Keratinocyte (primary cell): ENCODE data around the gene AADACL2. TPM values are rescaled to one million over a fixed set of nuclear protein-coding genes. Genes with fewer than 3 reads are reported as not detected.
"Not testable (repeated sequence)": the region's sequence is repeated elsewhere in the genome, so short reads cannot be mapped to it uniquely, and the experiment has no call there.

Experiments used
- DNase-seq: peaks from one replicate; pipeline ENCODE4 v3.0.0-alpha.2; 2011; ENCODE audit warnings: low read depth, missing footprints, low spot score
- FAIRE-seq: peaks from 2 replicates; lab custom pipeline; 2011; peaks lifted over from hg19 to GRCh38; lab: Jason Lieb, UNC
- H2AFZ ChIP-seq: 2 replicates; pipeline ENCODE4 v1.6.0; 2012; ENCODE audit warnings: low read length, control low read depth, inconsistent platforms; ENCODE audit not compliant: control insufficient read depth
- H3K27ac ChIP-seq: 2 replicates; pipeline ENCODE4 v1.5.1; 2011; ENCODE audit warnings: low read length; ENCODE audit not compliant: control insufficient read depth, insufficient read depth
- H3K27me3 ChIP-seq: 3 replicates; pipeline ENCODE4 v1.6.0; 2011; ENCODE audit warnings: low read length; ENCODE audit not compliant: control insufficient read depth, insufficient read depth; ENCODE audit errors: extremely low read depth
- H3K36me3 ChIP-seq, 2 experiments: 2 replicates in 1 of 2; 3 replicates in 1 of 2; pipeline ENCODE4 v1.5.1; 2011; ENCODE audit warnings: low read length in 2 of 2, mild to moderate bottlenecking in 1 of 2; ENCODE audit not compliant: control insufficient read depth in 2 of 2, insufficient read depth in 2 of 2; ENCODE audit errors: extremely low read depth in 1 of 2
- H3K4me1 ChIP-seq: 3 replicates; pipeline ENCODE4 v1.5.1; 2011; ENCODE audit warnings: low read length; ENCODE audit not compliant: control insufficient read depth, insufficient read depth; ENCODE audit errors: extremely low read depth
- H3K4me2 ChIP-seq: 3 replicates; pipeline ENCODE4 v1.6.0; 2011; ENCODE audit warnings: low read depth, low read length; ENCODE audit not compliant: control insufficient read depth, insufficient read depth; ENCODE audit errors: extremely low read depth
- H3K4me3 ChIP-seq, 3 experiments: fragments of 200-600 bp in 1 of 3; sonication (generic) in 1 of 3; 2 replicates in 2 of 3; 3 replicates in 1 of 3; pipeline ENCODE4 v1.5.1; 2011 to 2016; ENCODE audit warnings: low read length in 3 of 3, mild to moderate bottlenecking in 3 of 3, control low read depth in 2 of 3, inconsistent platforms in 1 of 3, low read depth in 1 of 3, mixed read lengths in 1 of 3, mixed run types in 1 of 3, moderate library complexity in 1 of 3; ENCODE audit not compliant: control insufficient read depth in 2 of 3, insufficient read depth in 2 of 3; ENCODE audit errors: extremely low read depth in 1 of 3
- H3K79me2 ChIP-seq: 2 replicates; pipeline ENCODE4 v1.6.0; 2012; ENCODE audit warnings: low read length; ENCODE audit not compliant: control insufficient read depth, insufficient read depth
- H3K9ac ChIP-seq: 3 replicates; pipeline ENCODE4 v1.6.0; 2011; ENCODE audit warnings: low read length; ENCODE audit not compliant: control insufficient read depth, insufficient read depth; ENCODE audit errors: extremely low read depth
- H3K9me1 ChIP-seq: 3 replicates; pipeline ENCODE4 v1.6.0; 2011; ENCODE audit warnings: low read length; ENCODE audit not compliant: control insufficient read depth, insufficient read depth; ENCODE audit errors: extremely low read depth
- H3K9me3 ChIP-seq: 2 replicates; pipeline ENCODE4 v1.5.1; 2012; ENCODE audit warnings: low read depth, low read length; ENCODE audit not compliant: control insufficient read depth
- H4K20me1 ChIP-seq: 3 replicates; pipeline ENCODE4 v1.6.0; 2011; ENCODE audit warnings: low read length; ENCODE audit not compliant: control insufficient read depth, insufficient read depth; ENCODE audit errors: extremely low read depth
- EZH2 ChIP-seq: IDR thresholded peaks from one replicate; pipeline ENCODE4 v1.6.1; 2012; ENCODE audit warnings: inconsistent platforms, mild to moderate bottlenecking, low read length, moderate library complexity
- dilution Hi-C: fragments of 300-500 bp; cut with MboI; formaldehyde crosslinking; loops from one replicate; pipeline ENCODE4 v1.7.0; 2020; ENCODE audit warnings: low sequenced_read_pairs; ENCODE audit not compliant: extremely low pct_ligation_motif_present
- polyA plus RNA-seq, 5 experiments: library from polyadenylated mRNA; depleted of rRNA in 3 of 5; stranded (reverse) in 3 of 5; stranded (forward) in 1 of 5; unstranded in 1 of 5; fragments of >200 nt; gene quantifications; 1 replicate in 1 of 5; 2 replicates in 3 of 5; 3 replicates in 1 of 5; pipeline versions ENCODE4 v1.2.1 to v1.2.3, GENCODE V29; 2011 to 2012; ENCODE audit warnings: missing spikeins in 2 of 5, low read depth in 1 of 5, low replicate concordance in 1 of 5
- TF ChIP-seq, protein P1 (sequence below), 3 experiments: IDR thresholded peaks in 1 of 3; conservative IDR thresholded peaks in 1 of 3; optimal IDR thresholded peaks in 1 of 3; 2 replicates in 2 of 3; 3 replicates in 1 of 3; pipeline versions ENCODE3 to v1.5.1; 2011; ENCODE audit warnings: low read length in 3 of 3, mild to moderate bottlenecking in 3 of 3, moderate library complexity in 2 of 3, control low read depth in 1 of 3, inconsistent platforms in 1 of 3; ENCODE audit not compliant: insufficient read depth in 2 of 3; ENCODE audit errors: extremely low read depth in 1 of 3

The AADACL2 gene
- polyA plus RNA-seq, 1 donor (not counting 4 experiments of a cell fraction or from before 2014, with no cell fraction given): 0.38 TPM

DNA sequence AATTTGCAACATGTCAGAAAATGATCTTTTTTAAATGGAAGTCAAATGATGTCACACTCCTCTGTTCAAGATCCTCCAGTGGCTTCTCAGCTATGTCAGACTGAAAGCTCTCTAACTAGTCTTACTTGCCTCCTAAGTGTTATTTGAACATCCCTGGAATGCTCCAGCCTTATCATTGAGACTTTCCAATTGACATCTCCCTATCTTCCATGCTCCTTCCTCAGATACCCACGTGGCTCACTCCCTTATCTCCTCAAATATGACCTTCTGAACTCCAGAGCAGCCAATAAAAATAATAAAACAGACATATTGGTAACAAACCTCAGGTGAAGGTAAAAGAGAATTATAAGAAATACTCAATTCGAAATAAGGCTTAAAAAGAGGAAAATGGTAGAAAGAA is 54.7 kb downstream of the AADACL2 start:
- dilution Hi-C loops: no loop called here
- H3K79me2 ChIP-seq: no peaks in the 10 kb centered on the region

DNA sequence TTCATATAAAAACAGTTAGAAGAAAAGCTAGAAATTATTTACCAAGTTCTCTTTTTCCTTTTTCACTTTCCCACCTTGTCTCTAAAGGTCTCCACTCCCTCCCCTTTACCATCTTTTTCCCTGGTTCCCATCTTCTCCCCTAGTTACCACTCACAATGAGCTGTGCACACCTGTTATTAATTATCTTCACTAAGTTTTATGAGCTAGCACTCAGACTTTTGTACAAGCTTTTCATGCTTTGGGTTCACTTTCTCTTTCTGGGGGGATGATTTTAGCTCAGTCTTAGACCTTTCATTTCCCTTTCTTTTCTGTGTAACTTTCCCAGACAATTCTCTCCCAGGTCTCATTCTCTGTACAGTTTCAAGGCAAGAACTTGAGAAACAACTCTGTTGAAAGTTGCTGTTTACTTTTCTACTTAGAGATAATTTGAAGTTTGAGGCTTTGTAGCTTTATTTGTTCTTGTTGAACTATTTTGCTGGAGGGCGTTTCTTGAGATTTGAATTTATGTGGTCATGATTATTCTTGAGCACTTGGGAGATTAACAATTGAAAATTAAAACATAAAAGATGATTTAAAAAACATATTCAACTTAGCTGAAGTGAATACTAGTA is 56.2 kb downstream of the AADACL2 start:
- Histone ChIP-seq H3K27ac (no peak overlapping the region), H3K4me3 (no peak overlapping the region), H2AFZ (peak overlapping the region; percentile 20), H3K9me1 (no peaks in the 10 kb centered on the region), H3K27me3 (no peaks in the 10 kb centered on the region), H4K20me1 (no peaks in the 10 kb centered on the region), H3K9me3 (no peaks in the 10 kb centered on the region), H3K4me2 (no peak overlapping the region), H3K9ac (no peak overlapping the region), H3K36me3 (no peaks in the 10 kb centered on the region), H3K79me2 (no peaks in the 10 kb centered on the region), H3K4me1 (no peaks in the 10 kb centered on the region)
- TF ChIP-seq, protein P1, sequence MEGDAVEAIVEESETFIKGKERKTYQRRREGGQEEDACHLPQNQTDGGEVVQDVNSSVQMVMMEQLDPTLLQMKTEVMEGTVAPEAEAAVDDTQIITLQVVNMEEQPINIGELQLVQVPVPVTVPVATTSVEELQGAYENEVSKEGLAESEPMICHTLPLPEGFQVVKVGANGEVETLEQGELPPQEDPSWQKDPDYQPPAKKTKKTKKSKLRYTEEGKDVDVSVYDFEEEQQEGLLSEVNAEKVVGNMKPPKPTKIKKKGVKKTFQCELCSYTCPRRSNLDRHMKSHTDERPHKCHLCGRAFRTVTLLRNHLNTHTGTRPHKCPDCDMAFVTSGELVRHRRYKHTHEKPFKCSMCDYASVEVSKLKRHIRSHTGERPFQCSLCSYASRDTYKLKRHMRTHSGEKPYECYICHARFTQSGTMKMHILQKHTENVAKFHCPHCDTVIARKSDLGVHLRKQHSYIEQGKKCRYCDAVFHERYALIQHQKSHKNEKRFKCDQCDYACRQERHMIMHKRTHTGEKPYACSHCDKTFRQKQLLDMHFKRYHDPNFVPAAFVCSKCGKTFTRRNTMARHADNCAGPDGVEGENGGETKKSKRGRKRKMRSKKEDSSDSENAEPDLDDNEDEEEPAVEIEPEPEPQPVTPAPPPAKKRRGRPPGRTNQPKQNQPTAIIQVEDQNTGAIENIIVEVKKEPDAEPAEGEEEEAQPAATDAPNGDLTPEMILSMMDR (optimal IDR thresholded peaks at IDR 0.05 in 1 of 3, IDR thresholded peaks at IDR 0.05 in 1 of 3, conservative IDR thresholded peaks at IDR 0.05 in 1 of 3; ENCODE audit: extremely low read depth in 1 of 3, insufficient read depth in 2 of 3, low read length in 3 of 3): no peak
- no peak for TF ChIP-seq EZH2
- FAIRE-seq (no peak), DNase-seq (no peak)
- dilution Hi-C loops: no loop called here

More for the DNA sequence above, 54.7 kb downstream of the AADACL2 start:
- Histone ChIP-seq H3K27me3 (no peaks in the 10 kb centered on the region), H3K9me3 (no peaks in the 10 kb centered on the region), H3K9me1 (no peaks in the 10 kb centered on the region), H3K9ac (no peak overlapping the region), H3K27ac (no peak overlapping the region), H4K20me1 (no peaks in the 10 kb centered on the region), H3K4me1 (no peaks in the 10 kb centered on the region), H3K4me2 (no peak overlapping the region), H3K36me3 (no peaks in the 10 kb centered on the region), H2AFZ (no peak overlapping the region), H3K4me3 (no peak overlapping the region)
- TF ChIP-seq, protein P1 (optimal IDR thresholded peaks at IDR 0.05 in 1 of 3, IDR thresholded peaks at IDR 0.05 in 1 of 3, conservative IDR thresholded peaks at IDR 0.05 in 1 of 3; ENCODE audit: extremely low read depth in 1 of 3, insufficient read depth in 2 of 3, low read length in 3 of 3): no peak
- FAIRE-seq: no peak
- DNase-seq: no peak

DNA sequence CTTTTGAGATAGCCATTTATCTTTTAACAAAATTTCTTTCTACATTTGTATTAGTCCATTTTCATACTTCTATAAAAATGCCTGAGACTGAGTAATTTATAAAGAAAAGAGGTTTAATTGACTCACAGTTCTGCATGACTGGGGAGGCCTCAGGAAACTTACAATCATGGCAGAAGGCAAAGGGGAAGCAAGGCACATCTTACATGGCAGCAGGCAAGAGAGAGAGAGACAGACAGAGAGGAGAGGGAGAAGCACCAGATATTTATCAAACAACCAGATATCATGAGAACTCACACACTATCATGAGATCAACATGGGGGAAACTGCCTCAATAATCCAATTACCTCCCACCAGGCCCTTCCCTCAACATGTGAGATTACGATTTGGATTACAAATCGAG is 57.0 kb downstream of the AADACL2 start:
- H3K4me1 ChIP-seq, FAIRE-seq, H3K79me2 ChIP-seq, H3K4me2 ChIP-seq, H3K9me3 ChIP-seq, H4K20me1 ChIP-seq, dilution Hi-C loops, H3K27ac ChIP-seq, H3K27me3 ChIP-seq, DNase-seq, H3K36me3 ChIP-seq, H3K4me3 ChIP-seq, H3K9me1 ChIP-seq, H3K9ac ChIP-seq, H2AFZ ChIP-seq: not testable (repeated sequence)
